HG02759 (cell line): Measurements from ENCODE around the gene IRGQ.
A peak's percentile ranks its signal among the peaks of the same experiment; 100 is the strongest.
"Not testable (repeated sequence)": the region's sequence is repeated elsewhere in the genome, so short reads cannot be mapped to it uniquely, and the experiment has no call there.

ENCODE experiments used
- ATAC-seq: cut with Tn5 transposase; IDR thresholded peaks from one replicate; pipeline ENCODE4 v1.9.1; 2021; ENCODE audit warnings: mild to moderate bottlenecking, moderate library complexity; ENCODE audit not compliant: unreplicated experiment

Gene IRGQ

DNA sequence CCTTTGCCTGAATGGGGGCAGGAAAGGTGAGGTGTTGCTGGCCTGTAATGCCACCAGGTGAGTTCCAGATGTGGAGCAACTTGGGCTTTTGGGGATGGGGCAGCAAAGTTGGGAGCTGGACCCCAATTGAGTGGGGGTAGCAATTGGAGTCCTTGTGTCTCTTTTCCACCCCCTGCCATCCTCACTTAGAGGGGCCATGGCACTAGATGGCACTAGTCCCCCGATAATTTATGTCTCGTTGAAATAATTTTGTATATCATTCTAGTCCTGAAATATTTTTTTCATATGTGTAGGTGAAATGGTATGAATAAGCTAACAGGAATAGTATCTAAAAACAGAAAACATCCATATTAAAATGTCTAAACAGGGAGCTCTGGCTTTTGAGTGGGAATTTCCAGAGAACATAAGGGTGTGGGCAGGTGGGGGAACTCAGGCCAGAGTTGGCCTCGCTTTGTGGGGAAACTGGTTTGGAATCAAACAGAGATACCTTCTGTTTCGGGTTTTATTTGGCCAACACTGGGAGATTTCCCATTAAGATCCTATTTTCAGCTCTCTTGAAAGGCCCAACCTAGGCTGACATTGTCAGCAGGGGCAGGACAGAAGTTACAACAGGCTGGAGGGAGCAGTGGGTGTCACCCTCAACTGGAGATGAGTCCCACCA, 3.8 kb upstream of the IRGQ start:
- no peak for ATAC-seq

GRCh38 chr19:43598445-43599240, 2.7 kb upstream of the IRGQ start:
- ATAC-seq = no peak

DNA sequence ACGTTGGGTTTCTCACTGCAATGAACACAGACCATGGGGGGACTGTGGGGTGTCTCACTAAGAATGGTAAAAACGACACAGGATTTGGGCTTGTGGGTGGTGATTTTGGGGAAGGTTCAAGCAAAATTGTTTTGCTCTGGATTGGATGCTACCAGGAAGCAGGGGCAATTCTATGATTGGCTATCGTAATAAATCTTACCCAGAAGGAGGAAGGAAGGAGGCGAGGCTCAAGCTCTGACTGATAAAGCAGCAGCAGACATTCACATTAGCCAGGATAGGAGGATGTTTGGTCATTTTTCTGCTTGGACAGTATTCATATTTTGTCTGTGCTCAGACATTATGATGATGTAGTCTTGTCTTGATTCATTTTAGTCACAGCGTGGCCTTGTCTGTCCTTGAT, 1.9 kb upstream of the IRGQ start:
- ATAC-seq = no peak

DNA sequence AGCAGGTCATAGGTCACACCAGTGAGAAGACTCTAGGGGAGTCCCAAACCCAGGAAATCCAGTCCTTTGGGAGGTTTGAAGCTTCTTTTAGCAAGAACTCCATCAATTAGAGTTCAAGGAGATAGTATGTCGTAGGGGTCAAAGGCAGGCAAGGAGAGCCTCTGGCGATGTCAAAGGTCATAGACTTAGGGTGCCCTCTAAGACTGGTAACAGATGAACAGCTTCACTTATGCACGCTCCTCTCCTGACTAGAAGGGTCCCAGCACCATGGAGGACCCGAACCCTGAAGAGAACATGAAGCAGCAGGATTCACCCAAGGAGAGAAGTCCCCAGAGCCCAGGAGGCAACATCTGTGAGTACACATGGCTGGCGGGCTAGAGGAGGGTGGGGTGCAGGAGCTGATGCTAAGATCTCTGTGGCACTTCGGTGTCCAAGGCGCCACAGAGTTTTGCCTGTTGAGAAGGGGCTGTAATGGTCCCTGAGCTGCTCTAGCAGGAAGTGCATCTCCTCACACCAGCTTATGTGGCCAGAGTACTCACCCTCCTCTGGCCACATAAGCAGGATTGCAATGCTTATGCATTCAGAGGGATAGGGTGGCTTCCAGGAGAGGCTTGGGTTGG, 1.0 kb upstream of the IRGQ start:
- no peak for ATAC-seq

GRCh38 chr19:43595605-43595998, 332 bp downstream of the IRGQ start:
- peak; percentile 9 for ATAC-seq

DNA sequence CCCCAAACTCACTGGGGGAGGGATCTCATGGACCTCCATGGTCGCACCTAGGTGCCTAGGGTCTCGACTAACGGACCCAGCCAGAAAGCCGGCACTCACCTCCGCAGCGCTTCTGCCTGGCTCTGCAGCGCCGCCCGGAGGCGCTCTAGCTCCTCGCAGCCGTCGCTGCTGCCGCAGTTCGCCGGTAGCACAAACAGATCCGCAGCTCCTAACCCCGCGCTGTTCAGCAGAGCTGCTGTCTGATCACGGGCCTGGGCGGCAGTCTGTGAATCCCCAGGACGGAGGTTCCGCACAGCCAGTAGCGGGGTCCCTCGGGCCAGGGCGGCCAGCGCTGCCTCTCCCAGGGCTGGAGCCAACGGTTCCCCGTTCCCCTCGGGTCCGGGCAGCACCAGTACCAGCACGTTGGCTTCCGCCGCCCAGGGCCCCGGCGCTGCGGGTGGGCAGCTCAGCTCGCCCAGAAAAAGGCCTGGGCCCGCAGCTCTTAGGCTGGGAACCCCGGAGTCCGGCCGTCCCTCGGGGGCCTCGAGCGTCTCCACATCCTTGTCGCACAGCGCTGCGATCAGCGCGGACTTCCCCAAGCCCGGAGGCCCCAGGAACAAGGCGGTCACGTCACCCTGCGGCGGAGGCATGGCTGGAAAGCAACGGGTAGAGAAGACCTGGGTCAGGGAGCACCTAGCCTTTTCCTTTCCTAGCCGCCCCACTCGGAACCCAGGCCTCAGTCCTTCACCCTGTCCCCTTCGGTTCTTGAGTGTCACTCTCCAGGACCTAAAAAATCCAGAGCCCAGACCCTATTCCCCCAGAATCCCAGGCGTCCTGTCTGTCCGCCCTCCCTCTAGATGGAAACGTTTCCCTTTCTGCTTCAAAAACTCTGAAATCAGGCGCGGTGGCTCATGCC, 977 bp downstream of the IRGQ start:
- ATAC-seq = peak; percentile 33

DNA sequence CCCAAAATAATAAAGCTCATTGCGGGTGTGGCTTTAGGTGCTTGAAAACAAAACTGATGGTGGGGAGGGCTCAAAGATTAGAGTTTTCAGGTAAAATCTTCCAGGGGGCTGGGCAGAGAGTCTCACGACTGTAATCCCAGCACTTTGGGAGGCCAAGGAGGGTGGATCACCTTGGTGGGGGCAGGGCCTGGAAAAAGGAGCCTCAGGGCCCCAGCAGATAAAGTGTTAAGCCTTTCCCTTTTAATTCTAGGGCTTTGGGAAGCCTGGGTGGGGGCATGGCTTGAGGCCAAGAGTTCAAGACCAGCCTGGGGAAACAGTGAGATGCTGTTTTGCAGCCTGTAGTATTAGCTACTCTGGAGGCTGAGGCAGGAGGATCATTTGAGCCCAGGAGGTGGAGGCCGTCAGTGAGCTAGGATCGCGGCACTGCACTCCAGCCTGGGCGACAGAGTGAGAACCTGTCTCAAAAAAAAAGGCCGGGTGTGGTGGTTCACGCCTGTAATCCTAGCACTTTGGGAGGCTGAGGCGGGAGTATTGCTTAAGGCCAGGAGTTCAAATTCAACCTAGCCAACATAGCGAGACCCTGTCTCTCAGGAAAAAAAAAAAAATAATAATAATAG, 1.7 kb downstream of the IRGQ start:
- ATAC-seq = no peak

DNA sequence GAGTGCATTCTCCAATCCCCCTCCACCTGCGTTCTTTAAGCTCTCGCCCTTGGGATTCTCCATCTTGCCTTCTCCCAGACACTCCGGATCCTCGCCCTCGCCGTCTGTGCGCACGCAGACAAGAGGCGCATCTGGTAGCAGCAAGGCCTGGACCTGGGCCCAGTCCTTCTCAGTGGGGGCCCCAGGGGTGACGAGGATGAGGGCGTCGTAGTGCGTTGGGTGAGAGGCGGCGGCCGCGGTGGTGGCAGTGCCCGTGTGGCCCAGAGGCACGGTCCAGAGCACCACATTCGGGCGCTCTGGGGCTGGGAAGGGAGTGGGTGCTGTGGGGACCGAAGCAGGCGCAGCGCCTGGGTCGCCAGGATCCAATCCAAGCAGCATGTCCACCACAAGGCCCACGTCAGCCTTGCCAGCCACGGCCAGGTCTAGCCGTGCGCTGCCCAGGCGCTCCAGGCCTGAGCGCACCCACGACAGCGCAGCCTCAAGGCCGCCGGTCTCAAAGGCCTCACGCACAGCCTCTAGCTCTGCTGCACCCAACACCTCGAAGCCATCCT, 3.1 kb downstream of the IRGQ start:
- no peak for ATAC-seq

DNA sequence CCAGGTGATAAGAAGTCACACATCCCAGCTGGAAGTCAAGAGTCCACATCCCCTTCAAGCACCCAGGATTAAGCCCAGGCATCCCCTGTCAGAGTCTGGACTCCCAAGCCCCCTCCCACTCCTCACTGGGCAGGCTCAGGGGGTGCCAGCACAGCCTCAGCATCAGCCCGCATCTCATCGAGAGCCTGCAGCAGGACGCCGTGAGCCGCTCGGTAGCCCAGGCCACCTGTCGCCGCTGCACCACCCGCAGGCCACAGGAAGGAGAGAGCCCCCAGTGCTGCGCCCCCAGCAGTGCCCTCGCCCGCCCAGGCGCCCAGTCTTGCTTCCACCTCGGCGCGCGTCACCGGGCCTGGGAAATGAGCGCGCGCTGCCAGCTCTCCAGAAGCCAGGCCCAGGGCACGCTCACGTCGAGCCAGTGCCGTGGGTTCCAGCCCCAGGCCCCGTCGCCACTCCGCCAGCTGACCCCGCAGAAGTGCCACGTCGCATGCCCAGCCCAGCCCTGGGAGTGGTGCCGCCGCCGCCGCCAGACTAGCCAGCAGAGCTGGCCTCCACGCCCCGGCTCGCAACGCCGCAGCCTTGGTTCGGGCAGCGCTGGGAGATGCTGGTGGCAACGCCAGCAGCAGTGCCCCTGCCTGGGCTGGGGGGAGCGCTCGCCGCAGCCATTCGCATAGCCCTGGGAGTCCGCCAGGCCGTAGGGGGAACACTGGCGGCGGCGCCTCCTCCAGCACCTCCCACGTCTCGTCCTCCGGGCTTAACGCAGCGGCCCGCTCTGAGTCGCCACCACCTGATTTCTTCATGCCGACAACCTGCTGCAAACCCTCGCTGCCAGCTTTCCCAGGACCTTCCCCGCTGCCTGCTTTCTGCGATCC, 3.8 kb downstream of the IRGQ start:
- no peak for ATAC-seq

DNA sequence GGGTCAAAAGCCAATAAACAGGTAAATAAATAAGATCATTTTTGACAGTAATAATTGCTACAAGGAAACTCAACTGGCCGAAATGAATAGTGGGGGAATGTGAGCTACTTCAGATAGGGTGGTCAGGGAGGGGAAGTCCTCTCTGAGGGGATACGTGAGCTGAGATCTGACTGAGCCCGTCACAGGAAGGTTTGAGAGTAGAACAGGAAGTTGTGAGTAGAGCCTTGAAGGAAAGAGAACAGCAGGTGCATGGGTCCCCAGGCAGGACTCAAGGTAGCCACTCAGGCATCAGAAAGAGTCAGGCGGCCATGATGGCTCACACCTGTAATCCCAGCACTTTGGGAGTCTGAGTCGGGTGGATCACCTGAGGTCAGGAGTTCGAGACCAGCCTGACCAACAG, 6.3 kb downstream of the IRGQ start:
- ATAC-seq = no peak

DNA sequence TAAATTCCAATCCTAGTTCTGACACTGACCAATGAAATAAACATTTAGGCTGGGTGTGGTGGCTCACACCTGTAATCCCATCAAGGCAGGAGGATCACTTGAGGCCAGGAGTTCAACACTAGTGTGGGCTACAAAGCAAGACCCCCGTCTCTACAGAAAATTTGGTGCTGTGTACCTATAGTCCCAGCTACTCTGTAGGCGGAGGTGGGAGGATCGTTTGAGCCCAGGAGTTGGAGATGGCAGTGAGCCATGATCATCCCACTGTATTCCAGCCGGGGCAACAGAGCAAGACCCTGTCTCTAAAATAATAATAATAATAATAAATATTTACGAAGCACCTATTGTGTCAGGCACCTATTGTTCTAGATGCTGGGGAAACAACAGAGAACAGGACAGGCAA, 6.7 kb downstream of the IRGQ start:
- no peak for ATAC-seq

GRCh38 chr19:43587029-43587428, 8.9 kb downstream of the IRGQ start:
- ATAC-seq = not testable (repeated sequence)

DNA sequence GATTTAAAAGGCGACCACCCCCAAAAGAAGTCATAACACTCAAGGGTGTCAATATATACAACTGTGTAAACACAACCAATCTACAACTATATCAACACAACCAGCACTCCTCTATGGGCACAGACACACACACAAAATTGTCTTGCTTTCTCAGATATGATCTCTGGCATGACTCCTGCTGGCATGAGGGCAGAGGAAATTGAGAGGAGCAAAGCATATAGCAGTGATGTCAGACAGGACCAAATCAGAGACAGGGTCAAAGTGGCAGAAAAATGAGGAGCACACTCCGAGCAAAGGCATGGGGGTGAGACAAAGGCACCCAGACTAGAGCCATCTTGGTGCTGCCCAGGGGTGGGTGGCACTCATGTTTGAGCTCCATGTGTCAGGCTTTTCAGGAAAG, 9.6 kb downstream of the IRGQ start:
- no peak for ATAC-seq

DNA sequence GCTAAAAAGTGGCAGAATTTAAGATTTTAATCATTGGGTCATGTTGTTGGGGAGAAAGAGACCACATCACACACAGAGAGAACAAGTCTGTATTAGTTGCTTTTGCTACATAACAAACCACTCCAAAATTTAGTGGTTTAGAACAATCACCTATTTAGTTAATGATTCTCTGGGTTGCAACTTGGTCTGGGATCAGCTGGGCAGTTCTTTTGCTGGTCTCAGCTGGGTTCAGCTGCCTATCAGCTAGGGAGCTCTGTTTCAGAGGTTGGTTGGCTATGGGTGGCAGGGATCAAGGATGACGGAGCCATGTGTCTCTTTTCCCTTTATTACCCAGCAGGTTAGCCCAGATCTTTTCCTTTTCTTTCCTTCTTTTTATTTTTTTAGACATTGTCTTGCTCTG, 11.4 kb downstream of the IRGQ start:
- ATAC-seq = peak; percentile 42

DNA sequence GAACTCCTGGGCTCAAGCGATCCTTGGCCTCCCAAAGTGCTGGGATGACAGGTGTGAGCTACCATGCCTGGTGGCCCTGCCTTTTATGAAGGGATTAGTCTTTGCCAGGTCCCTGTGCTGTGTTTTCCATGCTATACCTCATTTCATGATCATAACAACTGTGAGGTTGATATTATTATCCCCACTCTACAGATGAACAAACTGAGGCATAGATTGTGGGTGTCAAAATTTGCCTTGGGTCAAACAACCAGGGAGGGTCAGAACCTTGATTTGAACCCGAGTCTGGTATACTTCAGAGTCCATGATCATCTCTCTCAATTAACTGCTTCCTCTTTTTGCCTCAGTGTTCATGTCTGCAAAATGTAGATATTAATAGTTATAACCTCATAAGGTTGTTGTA, 13.4 kb downstream of the IRGQ start:
- ATAC-seq = no peak

GRCh38 chr19:43581467-43581866, 14.5 kb downstream of the IRGQ start:
- no peak for ATAC-seq

- ATAC-seq = no peak
Measured at GRCh38 chr19:43578787-43579186, 17.1 kb downstream of the IRGQ start.

- no peak for ATAC-seq
Measured at GRCh38 chr19:43575955-43576878, 19.7 kb downstream of the IRGQ start.
